Gastroesophageal sphincter (tissue), 4 donors: ENCODE data around the gene CREB3L4. TPM values are rescaled to one million over a fixed set of nuclear protein-coding genes. Genes with fewer than 3 reads are reported as not detected.
A peak's percentile ranks its signal among the peaks of the same experiment; 100 is the strongest.

Experiments used
- ATAC-seq: fragments of 150-250 bp; one replicate; pipeline ENCODE4 v1.9.1; 2016; ENCODE audit warnings: mild to moderate bottlenecking, moderate library complexity
- H3K27ac ChIP-seq, 4 donors: fragments of 200-600 bp; sonication (generic) in 3 of 4; 1 replicate in 3 of 4; 2 replicates in 1 of 4; pipeline ENCODE4 v1.5.1; 2016 to 2019
- H3K27me3 ChIP-seq: fragments of 200-600 bp; sonication (generic); one replicate; pipeline ENCODE4 v1.5.1; 2019
- H3K36me3 ChIP-seq, 2 donors: fragments of 200-600 bp; sonication (generic); one replicate each; pipeline ENCODE4 v1.5.1; 2019; ENCODE audit warnings: control low read depth in 1 of 2
- H3K4me1 ChIP-seq, 3 donors: fragments of 200-600 bp; sonication (generic); 1 replicate in 2 of 3; 2 replicates in 1 of 3; pipeline ENCODE4 v1.5.1; 2016 to 2019; ENCODE audit warnings: control low read depth in 2 of 3
- H3K4me3 ChIP-seq, 2 donors: fragments of 200-600 bp; sonication (generic); one replicate each; pipeline ENCODE4 v1.5.1; 2019; ENCODE audit warnings: mild to moderate bottlenecking in 1 of 2, moderate library complexity in 1 of 2
- H3K9me3 ChIP-seq, 3 donors: fragments of 200-600 bp; sonication (generic); one replicate each; pipeline ENCODE4 v1.5.1; 2017 to 2019; ENCODE audit warnings: control low read depth in 2 of 3
- CTCF ChIP-seq, 4 experiments: fragments of 200-600 bp in 2 of 4; fragments of 450-650 bp in 2 of 4; sonication (generic) in 1 of 4; IDR thresholded peaks; one replicate each; pipeline ENCODE4 v1.5.1; 2017 to 2019; ENCODE audit warnings: antibody characterized with exemption in 4 of 4, mild to moderate bottlenecking in 2 of 4, moderate library complexity in 2 of 4
- EP300 ChIP-seq: sonication (generic); formaldehyde crosslinking; IDR thresholded peaks from one replicate; pipeline ENCODE4 v1.6.1; 2017; ENCODE audit warnings: antibody characterized with exemption, mild to moderate bottlenecking
- POLR2A ChIP-seq, 2 donors: fragments of 450-650 bp; IDR thresholded peaks; one replicate each; pipeline ENCODE4 v1.6.1; 2017; ENCODE audit warnings: antibody characterized with exemption in 2 of 2, mild to moderate bottlenecking in 2 of 2, moderate library complexity in 1 of 2
- POLR2AphosphoS5 ChIP-seq: sonication (generic); formaldehyde crosslinking; IDR thresholded peaks from one replicate; pipeline ENCODE4 v1.6.1; 2017; ENCODE audit warnings: antibody characterized with exemption
- WGBS, 2 donors: methylation state at CpG; one replicate each; pipeline ENCODE4 v1.1.5; 2018; ENCODE audit warnings: low coverage in 1 of 2; 5-methylcytosine and 5-hydroxymethylcytosine counted together
- total RNA-seq, 4 donors: library from RNA; depleted of rRNA; stranded (reverse); fragments of >200 nt; gene quantifications; one replicate each; pipeline ENCODE4 v1.1.0, GENCODE V29; 2016

The CREB3L4 gene
- total RNA-seq, 4 donors from 2014 or later: 5.1 to 10.4 (median 6.8) TPM

- H3K4me1 ChIP-seq: peaks cover 0 to 74% (median 36%) of the 10 kb centered on the region in 3 donors
- H3K27me3 ChIP-seq: no peaks in the 10 kb centered on the region
- 21 to 30% methylated on average over 2 to 5 of the region's 16 CpGs for WGBS, 2 donors
- H3K27ac ChIP-seq: peak overlapping the region; percentile 82 to 98 (median 96)
- no peak for ATAC-seq
- TF ChIP-seq CTCF (IDR thresholded peaks at IDR 0.05) (no peak), EP300 (no peak), POLR2A (IDR thresholded peaks at IDR 0.05) (no peak), POLR2AphosphoS5 (no peak)
- peak overlapping the region; percentile 79 to 85 for H3K4me3 ChIP-seq
- H3K36me3 ChIP-seq: peaks cover 0 to 26% of the 10 kb centered on the region in 2 donors
- H3K9me3 ChIP-seq: no peaks in the 10 kb centered on the region
Measured at GRCh38 chr1:153962088-153963029, 5.3 kb upstream of the CREB3L4 start.

- Histone ChIP-seq H3K4me3 (peak within 1 kb of the TSS; percentile 79 to 85), H3K4me1 (peaks cover 0 to 75% (median 39%) of the 10 kb centered on the region in 3 donors), H3K36me3 (peaks cover 0 to 26% of the 10 kb centered on the region in 2 donors), H3K9me3 (no peaks in the 10 kb centered on the region), H3K27ac (peak within 1 kb of the TSS; percentile 82 to 98 (median 96)), H3K27me3 (no peaks in the 10 kb centered on the region)
- no peak for TF ChIP-seq CTCF (IDR thresholded peaks at IDR 0.05)
- TF ChIP-seq POLR2AphosphoS5: peak; percentile 73
- TF ChIP-seq POLR2A (IDR thresholded peaks at IDR 0.05): peak; percentile 52 to 67
- peak; percentile 83 for ATAC-seq
- WGBS, 2 donors: 1 to 2% methylated on average over 11 to 21 of the region's 54 CpGs
Measured at GRCh38 chr1:153963030-153963849, 4.5 kb upstream of the CREB3L4 start, which contains the start of gene SLC39A1. TSS of gene SLC39A1 (minus strand) at chr1:153963537. CDS start at chr1:153962715, 822 bp downstream.

GRCh38 chr1:153963850-153964331, 3.8 kb upstream of the CREB3L4 start:
- WGBS, 2 donors: 0% methylated on average over 3 to 17 of the region's 22 CpGs
- no peaks in the 10 kb centered on the region for H3K9me3 ChIP-seq
- H3K4me3 ChIP-seq: peak overlapping the region; percentile 79 to 85
- H3K36me3 ChIP-seq: peaks cover 0 to 26% of the 10 kb centered on the region in 2 donors
- H3K4me1 ChIP-seq: peaks cover 0 to 78% (median 41%) of the 10 kb centered on the region in 3 donors
- no peaks in the 10 kb centered on the region for H3K27me3 ChIP-seq
- no peak for ATAC-seq
- TF ChIP-seq EP300 (no peak), CTCF (IDR thresholded peaks at IDR 0.05) (no peak), POLR2AphosphoS5 (no peak), POLR2A (IDR thresholded peaks at IDR 0.05) (no peak)
- H3K27ac ChIP-seq: peak overlapping the region; percentile 82 to 98 (median 96)

- no peak for TF ChIP-seq POLR2A (IDR thresholded peaks at IDR 0.05)
- no peak for TF ChIP-seq POLR2AphosphoS5
- no peak for TF ChIP-seq EP300
- TF ChIP-seq CTCF (IDR thresholded peaks at IDR 0.05): no peak
- H3K4me1 ChIP-seq: peaks cover 0 to 43% (median 21%) of the 10 kb centered on the region in 3 donors
- peaks cover 0 to 6% of the 10 kb centered on the region in 2 donors for H3K36me3 ChIP-seq
- 0 to 1% methylated on average over 7 to 8 of the region's 8 CpGs for WGBS, 2 donors
- peak overlapping the region; percentile 26 to 93 (median 89) for H3K27ac ChIP-seq
- no peaks in the 10 kb centered on the region for H3K9me3 ChIP-seq
- ATAC-seq: no peak
- no peaks in the 10 kb centered on the region for H3K27me3 ChIP-seq
- H3K4me3 ChIP-seq: peak overlapping the region; percentile 43 to 64
Measured at GRCh38 chr1:153968000-153968363, 280 bp downstream of the CREB3L4 start.
